Activated naive CD4-positive, alpha-beta T cell treated with anti-CD3 and anti-CD28 coated beads for 36 hours (primary cell): ENCODE measurements around the gene SARS1. TPM values are rescaled to one million over a fixed set of nuclear protein-coding genes. Genes with fewer than 3 reads are reported as not detected.
"Not testable (repeated sequence)": the region's sequence is repeated elsewhere in the genome, so short reads cannot be mapped to it uniquely, and the experiment has no call there.

Experiments used
- CTCF ChIA-PET: fragments of 350-600 bp; sonication (Branson Sonifier 250); formaldehyde crosslinking; loops from one replicate; lab custom pipeline; 2021; ENCODE audit warnings: antibody characterized with exemption; lab: Charles Lee
- DNase-seq: peaks from one replicate; pipeline ENCODE4 v3.0.0-alpha.2; 2020
- H3K27ac Mint-ChIP-seq: one replicate; pipeline ENCODE4 v1.8.0; 2021; ENCODE audit warnings: mild to moderate bottlenecking, mixed read lengths
- H3K27me3 Mint-ChIP-seq: one replicate; pipeline ENCODE4 v1.8.0; 2021; ENCODE audit warnings: low read depth, mixed read lengths
- H3K36me3 Mint-ChIP-seq: one replicate; pipeline ENCODE4 v1.8.0; 2021; ENCODE audit warnings: low read depth, mixed read lengths
- H3K4me1 Mint-ChIP-seq: one replicate; pipeline ENCODE4 v1.8.0; 2021; ENCODE audit warnings: low read depth, mixed read lengths
- H3K4me3 Mint-ChIP-seq: one replicate; pipeline ENCODE4 v1.8.0; 2021; ENCODE audit warnings: mild to moderate bottlenecking, moderate library complexity, mixed read lengths
- H3K9me3 Mint-ChIP-seq: one replicate; pipeline ENCODE4 v1.8.0; 2021; ENCODE audit warnings: mixed read lengths
- intact Hi-C: fragments of 100-400 bp; cut with micrococcal nuclease; formaldehyde crosslinking; loops from one replicate; pipeline ENCODE4 v1.15.1; 2023
- total RNA-seq, 2 experiments: library from RNA; stranded (reverse); gene quantifications; one replicate each; pipeline ENCODE4 v1.2.3, GENCODE V29; 2021

The SARS1 gene
- total RNA-seq, result 100 to 1,000 TPM; 363 TPM

GRCh38 chr1:109213824-109214693, at the start of gene SARS1:
TSS of gene SARS1 (plus strand) at chr1:109213918. CDS start at chr1:109213993, 75 bp downstream.
- intact Hi-C loops, result loop anchor here (1.0 to 5.0 kb wide), 14 partner anchors 11 to 522 kb away; partner anchors contain the start of genes CELSR2, CLCC1, PRPF38B and PSMA5
- peak within 1 kb of the TSS; percentile 100 for H3K4me3 Mint-ChIP-seq
- CTCF ChIA-PET, result interaction anchor here (1.1 to 2.3 kb wide), 6 partner anchors 13 to 318 kb away, joined by 3 to 13 read pairs (median 4); partner anchors contain the start of gene TMEM167B
- H3K36me3 Mint-ChIP-seq, result peaks cover 46% of the 10 kb centered on the region
- peaks cover 24% of the 10 kb centered on the region for H3K4me1 Mint-ChIP-seq
- DNase-seq, result peak; percentile 90
- peaks cover 2% of the 10 kb centered on the region for H3K9me3 Mint-ChIP-seq
- H3K27ac Mint-ChIP-seq, result peak within 1 kb of the TSS; percentile 100
- H3K27me3 Mint-ChIP-seq, result no peaks in the 10 kb centered on the region

GRCh38 chr1:109164538-109164937, 49.2 kb upstream of the SARS1 start:
- intact Hi-C loops, result no loop called here
- H3K27ac Mint-ChIP-seq, result no peak overlapping the region
- CTCF ChIA-PET, result interaction anchor here (0.6 kb wide), 1 partner anchor 9 kb away, joined by 5 read pairs; no protein-coding TSS in a partner anchor
- no peaks in the 10 kb centered on the region for H3K27me3 Mint-ChIP-seq
- no peaks in the 10 kb centered on the region for H3K9me3 Mint-ChIP-seq
- DNase-seq, result no peak
- peaks cover 17% of the 10 kb centered on the region for H3K4me1 Mint-ChIP-seq
- no peaks in the 10 kb centered on the region for H3K36me3 Mint-ChIP-seq
- H3K4me3 Mint-ChIP-seq, result no peak overlapping the region

- CTCF ChIA-PET, result interaction anchor here (0.7 to 1.3 kb wide), 2 partner anchors 11 to 366 kb away, joined by 3 read pairs; no protein-coding TSS in a partner anchor
- peaks cover 10% of the 10 kb centered on the region for H3K4me1 Mint-ChIP-seq
- no peaks in the 10 kb centered on the region for H3K36me3 Mint-ChIP-seq
- no peaks in the 10 kb centered on the region for H3K9me3 Mint-ChIP-seq
- no peak overlapping the region for H3K4me3 Mint-ChIP-seq
- DNase-seq, result no peak
- H3K27me3 Mint-ChIP-seq, result no peaks in the 10 kb centered on the region
- intact Hi-C loops, result no loop called here
- H3K27ac Mint-ChIP-seq, result no peak overlapping the region
These were observed 46.7 kb upstream of the SARS1 start for GRCh38 chr1:109167001-109167506.

GRCh38 chr1:109170035-109170764, 43.5 kb upstream of the SARS1 start:
- Mint-ChIP-seq H3K27me3 (no peaks in the 10 kb centered on the region), H3K27ac (no peak overlapping the region), H3K4me3 (no peak overlapping the region), H3K4me1 (no peaks in the 10 kb centered on the region), H3K36me3 (no peaks in the 10 kb centered on the region), H3K9me3 (no peaks in the 10 kb centered on the region)
- CTCF ChIA-PET, result no interaction called here
- intact Hi-C loops, result no loop called here
- DNase-seq, result no peak

- H3K27ac Mint-ChIP-seq, result no peak overlapping the region
- CTCF ChIA-PET, result no interaction called here
- intact Hi-C loops, result no loop called here
- no peak overlapping the region for H3K4me3 Mint-ChIP-seq
- H3K36me3 Mint-ChIP-seq, result no peaks in the 10 kb centered on the region
- no peaks in the 10 kb centered on the region for H3K27me3 Mint-ChIP-seq
- no peaks in the 10 kb centered on the region for H3K4me1 Mint-ChIP-seq
- DNase-seq, result no peak
- no peaks in the 10 kb centered on the region for H3K9me3 Mint-ChIP-seq
These were observed 42.1 kb upstream of the SARS1 start for GRCh38 chr1:109171646-109172045.

GRCh38 chr1:109176349-109176748, 37.4 kb upstream of the SARS1 start:
- H3K4me1 Mint-ChIP-seq, DNase-seq, H3K4me3 Mint-ChIP-seq, H3K27me3 Mint-ChIP-seq, H3K9me3 Mint-ChIP-seq, H3K27ac Mint-ChIP-seq, H3K36me3 Mint-ChIP-seq, intact Hi-C loops, CTCF ChIA-PET: not testable (repeated sequence)

GRCh38 chr1:109180715-109181084, 33.0 kb upstream of the SARS1 start:
- DNase-seq, H3K27me3 Mint-ChIP-seq, intact Hi-C loops, H3K4me3 Mint-ChIP-seq, H3K27ac Mint-ChIP-seq, H3K4me1 Mint-ChIP-seq, H3K36me3 Mint-ChIP-seq, H3K9me3 Mint-ChIP-seq: not testable (repeated sequence)
- CTCF ChIA-PET, result interaction anchor here (1.2 kb wide), 1 partner anchor 69 kb away, joined by 3 read pairs; a partner anchor contains a TSS

- H3K4me1 Mint-ChIP-seq, result no peaks in the 10 kb centered on the region
- no peaks in the 10 kb centered on the region for H3K9me3 Mint-ChIP-seq
- DNase-seq, result no peak
- H3K4me3 Mint-ChIP-seq, result no peak overlapping the region
- CTCF ChIA-PET, result interaction anchor here (1.2 kb wide), 1 partner anchor 69 kb away, joined by 3 read pairs; a partner anchor contains a TSS
- no peaks in the 10 kb centered on the region for H3K36me3 Mint-ChIP-seq
- intact Hi-C loops, result no loop called here
- H3K27me3 Mint-ChIP-seq, result no peaks in the 10 kb centered on the region
- H3K27ac Mint-ChIP-seq, result no peak overlapping the region
These were observed 32.5 kb upstream of the SARS1 start for GRCh38 chr1:109181085-109181806.

- CTCF ChIA-PET, result interaction anchor here (1.2 kb wide), 1 partner anchor 70 kb away, joined by 3 read pairs; a partner anchor contains a TSS
- Mint-ChIP-seq H3K27ac (no peak overlapping the region), H3K4me3 (no peak overlapping the region), H3K36me3 (no peaks in the 10 kb centered on the region), H3K9me3 (no peaks in the 10 kb centered on the region), H3K27me3 (no peaks in the 10 kb centered on the region), H3K4me1 (no peaks in the 10 kb centered on the region)
- DNase-seq, result no peak
- intact Hi-C loops, result no loop called here
These were observed 31.9 kb upstream of the SARS1 start for GRCh38 chr1:109181807-109182163.

GRCh38 chr1:109183058-109183738, 30.5 kb upstream of the SARS1 start:
- no peaks in the 10 kb centered on the region for H3K4me1 Mint-ChIP-seq
- DNase-seq, result no peak
- intact Hi-C loops, result no loop called here

GRCh38 chr1:109184687-109185086, 29.0 kb upstream of the SARS1 start:
- intact Hi-C loops, result no loop called here
- CTCF ChIA-PET, result interaction anchor here (0.9 kb wide), 1 partner anchor 11 kb away, joined by 3 read pairs; no protein-coding TSS in a partner anchor
- Mint-ChIP-seq H3K4me1 (peaks cover 1% of the 10 kb centered on the region), H3K4me3 (no peak overlapping the region), H3K36me3 (no peaks in the 10 kb centered on the region), H3K27ac (no peak overlapping the region), H3K9me3 (no peaks in the 10 kb centered on the region), H3K27me3 (no peaks in the 10 kb centered on the region)
- no peak for DNase-seq

More at GRCh38 chr1:109183058-109183738, 30.5 kb upstream of the SARS1 start:
- Mint-ChIP-seq H3K27me3 (no peaks in the 10 kb centered on the region), H3K36me3 (no peaks in the 10 kb centered on the region), H3K9me3 (no peaks in the 10 kb centered on the region), H3K4me3 (no peak overlapping the region), H3K27ac (no peak overlapping the region)
- CTCF ChIA-PET, result interaction anchor here (0.6 kb wide), 1 partner anchor 367 kb away, joined by 3 read pairs; no protein-coding TSS in a partner anchor
